ENCODE measurements around the gene TCF7L1. TPM values are rescaled to one million over a fixed set of nuclear protein-coding genes. Genes with fewer than 3 reads are reported as not detected.

TCF7L1 gene
- total RNA-seq, 2 donors from 2014 or later, result 71.9 to 73.3 TPM

DNA sequence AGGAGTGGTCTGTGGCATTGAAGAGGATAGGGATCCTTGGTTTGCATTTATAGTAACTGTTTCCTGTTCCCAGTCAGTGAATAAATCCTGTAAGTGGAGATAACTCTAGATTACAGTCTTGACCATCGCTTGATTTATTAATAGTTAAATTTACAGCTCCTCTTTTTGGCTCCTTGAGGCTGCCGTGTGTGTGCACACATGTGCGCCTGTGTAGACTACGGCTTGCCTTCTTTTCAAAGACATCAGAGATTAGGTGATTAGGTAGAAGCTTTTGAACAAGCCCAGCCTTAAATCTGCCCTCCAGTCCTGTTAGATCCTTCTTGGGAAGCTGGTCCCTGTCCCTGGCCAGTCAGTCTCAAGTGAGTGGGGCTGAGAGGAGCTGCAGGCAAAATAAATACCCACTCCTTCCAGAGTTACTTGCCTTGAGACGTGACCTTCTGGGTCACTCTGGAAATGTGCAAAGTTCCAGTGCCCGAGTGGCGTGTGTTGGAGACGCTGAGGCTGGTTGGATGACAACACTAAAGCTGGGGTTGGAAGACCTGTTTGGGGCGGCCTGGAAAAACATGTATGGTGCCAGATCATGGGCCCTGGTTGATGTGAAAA lies 32.0 kb downstream of the TCF7L1 start:
- Histone ChIP-seq H3K27ac (ENCODE audit: low read depth, low read length) (no peak overlapping the region), H3K27me3 (ENCODE audit: control insufficient read depth, insufficient read depth, low read length, poor library complexity, severe bottlenecking) (no peaks in the 10 kb centered on the region), H3K9ac (ENCODE audit: extremely low read depth, low read length, poor library complexity, severe bottlenecking) (no peak overlapping the region), H3K9me3 (ENCODE audit: control insufficient read depth, low read length) (no peaks in the 10 kb centered on the region), H3K36me3 (ENCODE audit: control insufficient read depth, insufficient read depth, low read length) (peaks cover 18% of the 10 kb centered on the region), H3K4me3 (ENCODE audit: low read length) (no peak overlapping the region), H3K4me1 (ENCODE audit: control insufficient read depth, insufficient read depth, low read length) (peaks cover 27% of the 10 kb centered on the region)
- H3K27me3 Mint-ChIP-seq (ENCODE audit: insufficient read depth), result no peaks in the 10 kb centered on the region
- TF ChIP-seq, protein P1, sequence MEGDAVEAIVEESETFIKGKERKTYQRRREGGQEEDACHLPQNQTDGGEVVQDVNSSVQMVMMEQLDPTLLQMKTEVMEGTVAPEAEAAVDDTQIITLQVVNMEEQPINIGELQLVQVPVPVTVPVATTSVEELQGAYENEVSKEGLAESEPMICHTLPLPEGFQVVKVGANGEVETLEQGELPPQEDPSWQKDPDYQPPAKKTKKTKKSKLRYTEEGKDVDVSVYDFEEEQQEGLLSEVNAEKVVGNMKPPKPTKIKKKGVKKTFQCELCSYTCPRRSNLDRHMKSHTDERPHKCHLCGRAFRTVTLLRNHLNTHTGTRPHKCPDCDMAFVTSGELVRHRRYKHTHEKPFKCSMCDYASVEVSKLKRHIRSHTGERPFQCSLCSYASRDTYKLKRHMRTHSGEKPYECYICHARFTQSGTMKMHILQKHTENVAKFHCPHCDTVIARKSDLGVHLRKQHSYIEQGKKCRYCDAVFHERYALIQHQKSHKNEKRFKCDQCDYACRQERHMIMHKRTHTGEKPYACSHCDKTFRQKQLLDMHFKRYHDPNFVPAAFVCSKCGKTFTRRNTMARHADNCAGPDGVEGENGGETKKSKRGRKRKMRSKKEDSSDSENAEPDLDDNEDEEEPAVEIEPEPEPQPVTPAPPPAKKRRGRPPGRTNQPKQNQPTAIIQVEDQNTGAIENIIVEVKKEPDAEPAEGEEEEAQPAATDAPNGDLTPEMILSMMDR (conservative IDR thresholded peaks at IDR 0.05), result no peak
- DNase-seq, result peak; percentile 40
- H3K27ac Mint-ChIP-seq, result peak overlapping the region; percentile 75
- 93 to 97% methylated on average over 8 to 9 of the region's 9 CpGs for WGBS, 2 experiments (ENCODE audit: insufficient coverage in 1 of 2, insufficient read length in 1 of 2)
- no peak overlapping the region for H3K4me3 Mint-ChIP-seq
- H3K36me3 Mint-ChIP-seq (ENCODE audit: low read depth), result peaks cover 21% of the 10 kb centered on the region
- no peaks in the 10 kb centered on the region for H3K9me3 Mint-ChIP-seq
- peaks cover 52% of the 10 kb centered on the region for H3K4me1 Mint-ChIP-seq

DNA sequence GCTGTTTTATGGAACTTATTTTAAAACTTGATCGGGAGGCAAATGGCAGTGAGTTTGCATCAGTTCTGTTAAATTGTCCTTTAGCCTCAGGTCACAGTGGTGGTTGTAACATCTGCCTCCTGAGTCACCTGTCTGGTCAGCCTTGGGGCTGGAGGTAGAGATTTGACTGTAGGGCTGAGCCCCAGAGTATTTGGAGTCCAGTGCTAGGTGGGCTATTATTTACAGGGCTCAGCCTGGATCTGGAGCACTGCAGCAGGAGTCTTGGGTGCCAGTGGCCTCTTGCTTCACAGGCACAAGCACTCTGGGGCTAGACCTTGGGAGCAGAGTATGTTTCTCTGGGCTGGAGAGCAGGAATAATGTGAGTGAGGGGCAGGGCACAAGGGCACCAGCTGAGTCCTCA lies 32.8 kb downstream of the TCF7L1 start:
- peaks cover 28% of the 10 kb centered on the region for H3K36me3 Mint-ChIP-seq (ENCODE audit: low read depth)
- H3K27ac ChIP-seq (ENCODE audit: low read depth, low read length), result no peak overlapping the region
- H3K4me3 Mint-ChIP-seq, result no peak overlapping the region
- peaks cover 23% of the 10 kb centered on the region for H3K36me3 ChIP-seq (ENCODE audit: control insufficient read depth, insufficient read depth, low read length)
- H3K27me3 Mint-ChIP-seq (ENCODE audit: insufficient read depth), result no peaks in the 10 kb centered on the region
- H3K9ac ChIP-seq (ENCODE audit: extremely low read depth, low read length, poor library complexity, severe bottlenecking), result no peak overlapping the region
- peaks cover 47% of the 10 kb centered on the region for H3K4me1 Mint-ChIP-seq
- 83 to 92% methylated on average over 1 of the region's 1 CpG for WGBS, 2 experiments (ENCODE audit: insufficient coverage in 1 of 2, insufficient read length in 1 of 2)
- no peaks in the 10 kb centered on the region for H3K9me3 ChIP-seq (ENCODE audit: control insufficient read depth, low read length)
- peaks cover 24% of the 10 kb centered on the region for H3K4me1 ChIP-seq (ENCODE audit: control insufficient read depth, insufficient read depth, low read length)
- DNase-seq, result no peak
- H3K27ac Mint-ChIP-seq, result peak overlapping the region; percentile 75
- H3K4me3 ChIP-seq (ENCODE audit: low read length), result no peak overlapping the region
- H3K27me3 ChIP-seq (ENCODE audit: control insufficient read depth, insufficient read depth, low read length, poor library complexity, severe bottlenecking), result no peaks in the 10 kb centered on the region
- TF ChIP-seq, protein P1 (conservative IDR thresholded peaks at IDR 0.05), result no peak
- no peaks in the 10 kb centered on the region for H3K9me3 Mint-ChIP-seq

DNA sequence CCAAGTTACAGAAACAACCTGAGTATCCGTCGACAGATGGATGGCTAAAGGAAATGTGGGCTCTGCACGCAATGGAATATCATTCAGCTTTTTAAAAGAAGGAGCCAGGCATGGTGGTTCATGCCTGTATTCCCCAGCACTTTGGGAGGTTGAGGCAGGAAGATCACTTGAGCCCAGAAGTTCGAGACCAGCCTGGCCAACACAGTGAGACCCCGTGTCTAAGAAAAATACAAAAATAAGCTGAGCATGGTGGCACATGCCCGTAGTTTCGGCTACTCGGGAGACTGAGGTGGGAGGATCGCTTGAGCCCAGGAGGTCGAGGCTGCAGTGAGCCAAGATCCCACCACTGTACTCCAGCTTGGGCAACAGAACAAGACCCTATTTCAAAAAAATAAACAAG lies 34.3 kb downstream of the TCF7L1 start:
- 87 to 96% methylated on average over 10 of the region's 10 CpGs for WGBS, 2 experiments (ENCODE audit: insufficient coverage in 1 of 2, insufficient read length in 1 of 2)
- Mint-ChIP-seq H3K36me3 (ENCODE audit: low read depth) (peaks cover 38% of the 10 kb centered on the region), H3K27ac (no peak overlapping the region), H3K27me3 (ENCODE audit: insufficient read depth) (no peaks in the 10 kb centered on the region), H3K9me3 (no peaks in the 10 kb centered on the region), H3K4me3 (no peak overlapping the region), H3K4me1 (peaks cover 42% of the 10 kb centered on the region)
- no peak overlapping the region for H3K27ac ChIP-seq (ENCODE audit: low read depth, low read length)
- peaks cover 18% of the 10 kb centered on the region for H3K4me1 ChIP-seq (ENCODE audit: control insufficient read depth, insufficient read depth, low read length)
- TF ChIP-seq, protein P1 (conservative IDR thresholded peaks at IDR 0.05), result no peak
- no peaks in the 10 kb centered on the region for H3K9me3 ChIP-seq (ENCODE audit: control insufficient read depth, low read length)
- no peaks in the 10 kb centered on the region for H3K27me3 ChIP-seq (ENCODE audit: control insufficient read depth, insufficient read depth, low read length, poor library complexity, severe bottlenecking)
- no peak for DNase-seq
- no peak overlapping the region for H3K9ac ChIP-seq (ENCODE audit: extremely low read depth, low read length, poor library complexity, severe bottlenecking)
- peaks cover 33% of the 10 kb centered on the region for H3K36me3 ChIP-seq (ENCODE audit: control insufficient read depth, insufficient read depth, low read length)
- no peak overlapping the region for H3K4me3 ChIP-seq (ENCODE audit: low read length)

All from endodermal cell (in vitro differentiated cells).